ENCODE results near the gene OR51B2.
"Not testable (repeated sequence)": the region's sequence is repeated elsewhere in the genome, so short reads cannot be mapped to it uniquely, and the experiment has no call there.

Gene OR51B2

DNA sequence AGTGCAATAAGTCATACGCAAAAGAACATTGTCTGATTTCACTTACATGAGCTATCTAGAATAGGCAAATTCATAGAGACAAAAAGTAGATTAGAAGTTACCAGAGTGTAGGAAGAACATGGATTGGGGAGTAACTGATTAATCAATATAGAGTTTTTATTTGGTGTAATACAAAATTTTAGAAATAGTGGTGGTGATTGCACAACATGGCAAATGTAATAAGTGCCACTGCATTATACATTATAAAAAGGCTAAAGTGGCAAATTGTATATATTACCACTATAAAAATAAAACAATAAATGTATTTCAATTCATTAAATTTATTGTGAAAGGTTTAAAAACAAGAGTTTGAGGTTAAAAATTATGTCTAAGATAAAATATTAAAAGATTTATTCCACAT is 13.7 kb downstream of the OR51B2 start:
- no peak for DNase-seq (ENCODE audit: low read depth)

DNA sequence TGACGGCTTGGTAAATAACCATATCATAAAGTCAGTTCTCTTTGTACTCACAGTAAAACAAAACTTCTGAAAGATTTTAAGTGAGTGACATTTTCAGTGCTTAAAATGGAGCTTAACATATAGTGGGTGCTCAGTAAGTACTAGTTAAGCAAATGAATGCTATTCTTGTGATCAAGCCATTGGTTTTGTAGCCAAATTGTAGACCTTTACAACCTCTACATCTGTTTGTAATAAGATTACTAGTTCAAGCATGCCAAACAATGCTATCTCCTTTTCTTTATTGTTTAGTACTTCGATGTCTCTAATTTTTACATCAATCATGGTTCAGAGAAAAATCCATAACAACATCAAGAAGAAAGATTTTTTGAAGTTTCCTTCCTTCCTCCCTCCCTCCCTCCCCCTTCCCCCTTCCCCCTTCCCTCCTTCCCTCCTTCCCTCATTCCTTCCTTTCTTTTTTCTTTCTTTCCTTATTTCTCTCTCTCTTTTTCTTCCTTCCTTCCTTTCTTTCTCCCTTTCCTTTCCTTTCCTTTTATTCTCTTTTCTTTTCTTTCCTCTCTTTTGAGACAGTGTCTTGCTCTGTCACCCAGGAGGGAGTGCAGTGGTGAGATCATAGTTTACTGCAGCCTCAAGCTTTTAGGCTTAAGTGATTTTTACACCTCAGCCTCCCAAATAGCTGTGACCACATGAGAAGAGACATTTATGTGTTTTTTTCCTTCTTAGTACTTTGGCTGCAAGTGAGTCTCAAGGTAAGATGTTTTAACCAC is 16.7 kb downstream of the OR51B2 start:
- no peak for DNase-seq (ENCODE audit: low read depth)

DNA sequence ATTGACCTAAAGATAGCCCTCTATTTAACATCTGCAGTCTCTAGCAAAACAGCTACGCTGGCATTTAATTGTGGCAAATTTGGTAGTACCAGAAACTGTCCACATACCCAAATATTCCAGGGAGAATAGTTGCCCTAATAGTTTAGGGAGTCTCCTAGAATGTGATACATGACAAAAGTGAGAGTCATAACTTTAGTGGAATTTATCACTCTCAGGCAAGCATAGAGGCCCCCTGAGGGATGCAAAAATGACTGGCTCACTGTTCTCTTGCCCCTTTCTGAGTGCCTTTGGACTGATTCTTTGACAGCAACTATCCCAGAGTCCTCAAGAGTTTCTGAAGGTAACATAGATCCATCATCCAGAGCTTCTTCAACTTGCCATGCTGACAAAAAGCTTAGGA is 20.1 kb downstream of the OR51B2 start:
- DNase-seq (ENCODE audit: low read depth): no peak

DNA sequence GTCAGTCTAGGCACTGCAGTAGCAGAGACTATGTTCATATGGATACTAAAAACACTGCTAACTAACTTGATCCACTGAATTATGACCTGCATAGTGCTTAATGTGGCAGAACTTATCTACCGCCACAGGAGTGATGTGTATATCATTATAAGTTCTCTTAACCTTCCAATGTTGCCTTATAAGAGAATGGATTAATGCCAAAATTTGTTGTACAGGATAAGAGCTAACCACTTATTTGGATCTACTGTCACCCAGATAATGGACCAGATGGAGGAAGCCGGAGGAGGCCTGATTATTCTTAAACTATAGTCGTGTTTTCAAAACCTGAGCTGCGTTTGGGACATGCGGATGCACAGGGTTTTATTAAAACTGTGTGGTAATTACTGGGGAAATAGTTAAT is 20.5 kb downstream of the OR51B2 start:
- no peak for DNase-seq (ENCODE audit: low read depth)

DNA sequence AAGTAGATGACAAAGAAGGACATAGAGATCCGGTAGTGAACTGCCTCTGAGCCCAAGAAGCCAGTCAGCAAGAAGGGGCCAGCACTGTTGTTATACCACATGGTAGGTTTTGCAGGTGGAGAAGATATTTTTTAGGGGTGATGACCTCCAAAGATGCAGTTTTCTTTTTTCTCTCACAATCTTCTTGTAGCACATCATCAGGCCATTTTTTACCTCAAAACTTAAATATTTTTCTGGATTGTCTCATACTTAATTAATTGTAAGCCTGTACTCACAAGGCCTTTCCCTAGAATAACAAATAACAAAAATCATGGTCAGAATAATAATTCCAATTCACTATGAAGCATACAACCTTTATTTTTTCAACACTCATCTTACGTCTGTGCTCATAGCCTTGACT is 22.3 kb downstream of the OR51B2 start, which contains the start of gene OR51B4:
OR51B4 (minus strand) TSS at position 101 of the 400 bp plus-strand sequence; CDS start at position 101, 0 bp downstream.
- no peak for DNase-seq (ENCODE audit: low read depth)

DNA sequence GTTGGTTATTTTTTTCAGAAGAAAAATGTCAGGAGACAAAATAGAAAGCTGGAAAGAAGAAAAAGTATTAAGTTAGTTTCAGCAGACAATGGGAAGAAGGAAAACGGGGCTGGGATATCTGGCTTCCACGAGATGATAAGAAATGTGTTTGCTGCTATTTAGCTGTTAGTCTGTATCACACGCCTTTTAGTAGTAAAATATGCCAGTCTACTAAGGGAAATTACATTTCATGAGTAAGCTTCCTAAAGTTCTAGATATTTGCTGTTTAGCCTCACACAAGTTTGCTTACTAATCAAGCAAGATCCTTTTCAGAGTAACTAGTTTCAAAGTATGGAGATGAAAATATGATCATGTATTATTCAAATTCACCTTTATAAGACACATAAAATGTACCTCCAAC is 23.8 kb downstream of the OR51B2 start:
- no peak for DNase-seq (ENCODE audit: low read depth)

DNA sequence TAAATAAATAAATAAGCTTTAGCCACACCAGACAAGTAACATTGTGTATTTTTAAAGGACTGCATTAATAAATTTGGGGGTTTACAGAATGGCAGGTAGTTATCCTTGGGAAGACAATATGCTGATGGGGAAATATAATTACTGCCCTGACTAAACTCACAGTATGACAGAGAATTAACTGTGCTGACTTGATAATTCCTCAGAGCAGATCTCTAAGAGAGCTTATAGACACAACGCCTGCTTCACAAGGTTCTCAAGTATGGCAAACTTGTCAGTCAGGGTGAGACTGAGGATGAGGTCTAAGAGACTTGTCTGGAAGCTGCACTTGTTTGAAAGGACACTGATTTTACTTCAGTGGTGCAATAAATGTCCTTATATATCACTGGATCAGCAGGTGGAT is 25.6 kb downstream of the OR51B2 start:
- no peak for DNase-seq (ENCODE audit: low read depth)

DNA sequence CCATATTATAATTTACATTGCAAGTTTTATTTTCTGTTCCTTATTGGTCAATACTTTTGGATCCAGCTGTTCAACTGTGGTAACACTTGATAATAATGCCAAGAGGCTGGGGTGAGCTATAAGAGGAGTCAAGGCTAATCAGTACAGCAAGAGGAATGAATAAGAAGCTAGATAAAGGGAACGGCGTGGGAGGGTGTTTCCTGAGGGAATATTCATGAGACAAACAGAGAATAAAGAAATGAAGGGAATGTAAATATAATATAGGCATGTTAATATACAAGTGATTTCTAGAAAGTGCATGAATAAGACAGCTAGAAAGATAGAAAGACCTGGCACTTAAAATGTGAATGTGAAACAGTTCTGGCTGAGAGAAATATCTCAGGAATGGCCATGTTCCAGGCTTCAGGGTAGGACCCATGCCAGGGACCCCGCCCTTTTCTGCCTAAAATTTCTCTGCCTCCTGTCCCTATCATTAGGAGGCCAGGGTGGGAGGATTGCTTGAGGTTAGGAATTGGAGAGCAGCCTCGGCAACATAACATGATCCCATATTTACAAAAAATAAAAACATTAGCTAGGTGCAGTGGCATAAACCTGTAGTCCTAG is 26.3 kb downstream of the OR51B2 start:
- DNase-seq (ENCODE audit: low read depth): no peak

DNA sequence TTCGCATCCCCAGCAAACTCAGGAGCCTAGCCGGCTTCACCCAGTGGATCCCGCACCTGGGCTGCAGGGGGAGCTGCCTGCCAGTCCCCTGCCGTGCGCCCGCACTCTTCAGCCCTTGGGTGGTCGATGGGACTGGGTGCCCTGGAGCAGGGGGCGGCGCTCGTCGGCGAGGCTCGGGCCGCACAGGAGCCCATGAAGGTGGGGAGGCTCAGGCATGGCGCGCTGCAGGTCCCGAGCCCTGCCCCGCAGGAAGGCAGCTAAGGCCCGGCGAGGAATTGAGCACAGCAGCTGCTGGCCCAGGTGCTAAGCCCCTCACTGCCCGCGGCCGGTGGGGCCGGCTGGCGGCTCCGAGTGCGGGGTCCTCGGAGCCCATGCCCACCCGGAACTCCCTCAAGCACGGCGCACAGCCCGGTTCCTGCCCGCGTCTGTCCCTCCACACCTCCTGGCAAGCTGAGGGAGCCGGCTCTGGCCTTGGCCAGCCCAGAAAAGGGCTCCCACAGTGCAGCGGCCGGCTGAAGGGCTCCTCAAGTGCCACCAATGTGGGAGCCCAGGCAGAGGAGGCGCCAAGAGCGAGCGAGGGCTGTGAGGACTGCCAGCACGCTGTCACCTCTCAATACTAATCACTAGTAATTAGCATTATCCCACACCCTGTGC is 29.6 kb downstream of the OR51B2 start:
- DNase-seq (ENCODE audit: low read depth): not testable (repeated sequence)

DNA sequence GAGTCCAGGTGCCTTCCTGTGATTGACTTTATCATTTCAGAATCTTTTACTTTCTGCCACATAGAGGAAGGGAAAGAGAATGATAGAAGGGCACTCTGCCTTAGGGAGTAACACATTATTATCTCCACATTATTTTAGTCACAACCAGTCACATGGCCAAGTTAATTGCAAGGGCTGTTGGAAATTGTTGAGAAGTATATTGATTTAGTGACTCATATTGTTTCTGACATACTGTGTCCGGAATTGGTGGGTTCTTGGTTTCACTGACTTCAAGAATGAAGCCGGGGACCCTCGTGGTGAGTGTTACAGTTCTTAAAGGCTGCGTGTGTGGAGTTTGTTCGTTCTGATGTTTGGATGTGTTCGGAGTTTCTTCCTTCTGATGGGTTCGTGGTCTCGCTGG is 31.1 kb downstream of the OR51B2 start:
- no peak for DNase-seq (ENCODE audit: low read depth)

DNA sequence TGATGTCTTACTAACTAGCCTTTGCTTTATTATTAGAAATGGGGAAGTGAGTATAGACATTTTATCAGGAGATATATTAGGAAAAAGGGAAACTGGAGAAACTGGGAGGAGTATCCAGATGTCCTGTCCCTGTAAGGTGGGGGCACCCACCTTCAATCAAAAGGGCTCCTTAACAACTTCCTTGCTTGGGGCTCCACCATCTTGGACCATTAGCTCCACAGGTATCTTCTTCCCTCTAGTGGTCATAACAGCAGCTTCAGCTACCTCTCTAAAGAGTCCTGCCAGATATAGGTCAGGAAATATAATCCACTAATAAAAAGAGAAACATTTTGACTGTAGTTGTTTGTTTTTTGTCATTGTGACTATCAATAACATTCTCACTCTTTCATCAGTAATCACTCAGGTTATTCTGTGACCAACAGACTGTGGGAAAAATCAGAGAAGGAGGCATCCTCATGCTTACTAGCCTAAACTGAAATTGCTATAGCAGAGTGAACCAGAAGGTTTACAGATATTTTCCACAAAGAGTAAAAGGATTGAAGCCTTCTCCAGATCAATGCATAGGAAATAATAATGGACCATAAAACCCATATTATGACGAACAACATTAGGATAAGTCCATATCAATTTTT is 32.8 kb downstream of the OR51B2 start:
- DNase-seq (ENCODE audit: low read depth): no peak

DNA sequence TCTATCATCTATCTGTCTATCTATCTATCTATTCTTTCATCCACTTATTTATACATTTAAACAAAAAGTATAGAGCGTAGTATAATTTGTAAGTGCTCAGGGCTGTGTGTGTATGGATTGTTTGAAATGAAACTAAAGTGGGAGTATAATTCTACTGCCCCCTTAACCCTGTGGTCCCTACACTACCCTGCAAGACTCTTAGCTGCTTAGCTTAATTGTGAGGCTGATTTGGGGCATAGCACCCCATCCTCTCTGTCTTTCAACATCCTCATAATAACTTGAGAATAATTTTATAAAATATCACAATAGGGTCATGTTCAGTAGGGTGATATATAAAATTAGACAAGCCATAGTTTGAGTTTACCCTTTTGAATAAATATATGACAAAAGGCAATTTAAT is 34.0 kb downstream of the OR51B2 start:
- no peak for DNase-seq (ENCODE audit: low read depth)

DNA sequence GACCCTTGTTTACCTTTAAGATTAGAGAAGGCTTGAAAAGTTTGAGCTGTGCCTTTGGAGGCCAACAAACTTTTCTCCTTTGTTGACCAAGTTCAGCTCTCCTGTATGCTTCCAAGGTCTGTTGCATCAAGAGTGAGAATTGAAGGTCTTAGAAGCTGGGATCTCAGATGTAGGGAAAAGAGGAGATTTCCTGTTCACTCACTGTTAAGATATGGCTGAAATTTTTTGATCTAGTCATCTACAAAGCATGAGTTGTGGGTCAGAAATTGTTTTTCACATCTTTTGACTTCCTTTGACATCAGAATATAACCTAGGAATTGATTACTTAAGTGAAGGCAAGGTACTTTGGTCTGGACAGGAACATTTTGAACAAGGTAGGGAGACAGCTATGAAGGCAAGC is 34.4 kb downstream of the OR51B2 start:
- no peak for DNase-seq (ENCODE audit: low read depth)

DNA sequence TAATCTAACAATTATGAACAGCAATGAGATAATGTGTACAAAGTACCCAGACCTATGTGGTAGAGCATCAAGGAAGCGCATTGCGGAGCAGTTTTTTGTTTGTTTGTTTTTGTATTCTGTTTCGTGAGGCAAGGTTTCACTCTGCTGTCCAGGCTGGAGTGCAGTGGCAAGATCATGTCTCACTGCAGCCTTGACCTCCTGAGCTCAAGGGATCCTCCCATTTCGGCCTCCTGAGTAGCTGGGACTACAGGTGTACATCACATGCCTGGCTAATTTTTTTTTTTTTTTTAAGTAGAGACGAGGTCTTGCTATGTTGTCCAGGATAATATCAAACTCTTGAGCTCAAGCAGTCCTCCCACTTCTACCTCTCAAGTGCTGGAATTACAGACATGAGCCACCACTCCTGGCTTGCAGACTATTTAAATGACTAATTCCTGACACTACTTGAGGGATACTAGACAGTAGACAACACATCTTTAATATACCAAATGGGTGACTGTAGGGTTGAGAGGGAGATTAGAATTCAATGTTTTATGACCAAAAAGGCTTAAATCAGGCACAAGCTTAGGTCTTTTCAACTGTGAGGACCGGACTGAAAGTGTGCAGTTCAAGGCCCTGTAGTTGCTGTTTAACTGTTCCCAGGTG is 35.1 kb downstream of the OR51B2 start:
- no peak for DNase-seq (ENCODE audit: low read depth)

DNA sequence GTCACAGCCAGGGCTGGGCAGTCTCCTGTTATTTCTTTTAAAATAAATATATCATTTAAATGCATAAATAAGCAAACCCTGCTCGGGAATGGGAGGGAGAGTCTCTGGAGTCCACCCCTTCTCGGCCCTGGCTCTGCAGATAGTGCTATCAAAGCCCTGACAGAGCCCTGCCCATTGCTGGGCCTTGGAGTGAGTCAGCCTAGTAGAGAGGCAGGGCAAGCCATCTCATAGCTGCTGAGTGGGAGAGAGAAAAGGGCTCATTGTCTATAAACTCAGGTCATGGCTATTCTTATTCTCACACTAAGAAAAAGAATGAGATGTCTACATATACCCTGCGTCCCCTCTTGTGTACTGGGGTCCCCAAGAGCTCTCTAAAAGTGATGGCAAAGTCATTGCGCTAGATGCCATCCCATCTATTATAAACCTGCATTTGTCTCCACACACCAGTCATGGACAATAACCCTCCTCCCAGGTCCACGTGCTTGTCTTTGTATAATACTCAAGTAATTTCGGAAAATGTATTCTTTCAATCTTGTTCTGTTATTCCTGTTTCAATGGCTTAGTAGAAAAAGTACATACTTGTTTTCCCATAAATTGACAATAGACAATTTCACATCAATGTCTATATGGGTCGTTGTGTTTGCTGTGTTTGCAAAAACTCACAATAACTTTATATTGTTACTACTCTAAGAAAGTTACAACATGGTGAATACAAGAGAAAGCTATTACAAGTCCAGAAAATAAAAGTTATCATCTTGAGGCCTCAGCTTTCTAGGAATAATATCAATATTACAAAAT is 35.8 kb downstream of the OR51B2 start:
- DNase-seq (ENCODE audit: low read depth): no peak

DNA sequence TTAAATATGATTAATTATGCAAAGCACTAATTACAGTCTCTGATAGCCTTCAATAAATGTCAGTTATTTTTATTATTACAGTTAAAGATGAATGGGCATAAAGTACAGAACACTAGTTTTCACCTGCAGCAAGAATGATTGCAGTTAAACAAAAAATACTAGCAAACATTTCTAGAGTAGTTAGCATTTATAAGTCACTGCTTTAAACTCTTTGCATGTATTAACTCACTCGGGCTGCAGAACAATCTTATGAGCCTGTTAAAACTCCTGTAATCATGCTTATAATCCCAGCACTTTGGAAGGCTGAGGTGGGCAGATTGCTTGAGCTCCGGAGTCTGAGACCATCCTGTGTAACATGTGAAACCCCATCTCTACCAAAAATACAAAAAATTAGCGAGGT is 37.2 kb downstream of the OR51B2 start:
- no peak for DNase-seq (ENCODE audit: low read depth)

DNA sequence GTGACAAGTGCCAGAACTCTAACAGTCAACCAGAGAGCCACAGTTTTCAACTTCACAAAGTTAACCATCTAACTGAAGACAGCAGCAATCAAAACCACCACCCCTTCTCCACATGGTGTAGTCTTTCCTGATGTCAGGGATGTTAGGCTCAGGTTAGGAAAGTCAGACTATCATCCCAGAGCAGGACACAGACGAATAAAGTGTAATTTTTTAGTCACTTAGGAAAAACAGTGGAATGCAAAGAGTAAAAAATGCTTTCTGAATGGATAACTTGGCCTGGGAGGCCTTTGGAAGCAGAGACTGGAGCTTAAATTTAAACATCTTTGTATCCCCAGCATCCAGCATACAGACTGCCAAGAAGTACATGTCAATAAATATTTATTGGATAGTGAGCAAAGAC is 37.7 kb downstream of the OR51B2 start:
- no peak for DNase-seq (ENCODE audit: low read depth)

DNA sequence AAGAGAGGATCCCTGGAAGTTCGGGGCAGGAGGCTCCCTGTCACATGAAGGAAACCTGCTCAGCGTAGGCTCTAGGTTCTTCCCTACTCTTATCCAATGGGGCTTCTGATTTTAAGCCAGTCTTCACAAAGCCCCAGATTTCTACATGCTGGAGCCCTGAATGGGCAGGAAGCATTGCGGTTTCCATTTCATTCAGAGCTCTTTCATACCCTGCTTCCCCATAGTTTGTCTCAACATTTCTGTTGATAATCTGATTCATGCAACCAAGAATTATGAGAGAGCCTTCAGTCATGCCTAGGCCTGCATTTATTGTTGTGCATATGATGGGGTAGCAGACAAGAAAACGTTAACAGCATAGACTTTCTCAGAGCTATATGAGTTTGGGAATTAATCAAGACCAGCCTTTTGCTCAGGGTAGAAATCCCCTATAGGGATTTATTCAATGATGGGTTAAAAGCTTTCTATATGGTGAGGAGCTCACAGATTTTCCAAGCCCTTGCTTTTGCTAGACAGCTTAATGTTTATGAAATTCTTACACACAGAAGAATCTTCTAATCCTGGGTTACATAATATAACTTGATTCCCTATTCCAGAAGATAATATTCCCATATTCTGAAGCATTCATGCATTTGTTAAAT is 38.3 kb downstream of the OR51B2 start:
- DNase-seq (ENCODE audit: low read depth): no peak

DNA sequence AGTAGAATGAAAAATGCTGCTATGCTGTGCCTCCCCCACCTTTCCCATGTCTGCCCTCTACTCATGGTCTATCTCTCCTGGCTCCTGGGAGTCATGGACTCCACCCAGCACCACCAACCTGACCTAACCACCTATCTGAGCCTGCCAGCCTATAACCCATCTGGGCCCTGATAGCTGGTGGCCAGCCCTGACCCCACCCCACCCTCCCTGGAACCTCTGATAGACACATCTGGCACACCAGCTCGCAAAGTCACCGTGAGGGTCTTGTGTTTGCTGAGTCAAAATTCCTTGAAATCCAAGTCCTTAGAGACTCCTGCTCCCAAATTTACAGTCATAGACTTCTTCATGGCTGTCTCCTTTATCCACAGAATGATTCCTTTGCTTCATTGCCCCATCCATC is 39.5 kb downstream of the OR51B2 start:
- DNase-seq (ENCODE audit: low read depth): no peak

DNA sequence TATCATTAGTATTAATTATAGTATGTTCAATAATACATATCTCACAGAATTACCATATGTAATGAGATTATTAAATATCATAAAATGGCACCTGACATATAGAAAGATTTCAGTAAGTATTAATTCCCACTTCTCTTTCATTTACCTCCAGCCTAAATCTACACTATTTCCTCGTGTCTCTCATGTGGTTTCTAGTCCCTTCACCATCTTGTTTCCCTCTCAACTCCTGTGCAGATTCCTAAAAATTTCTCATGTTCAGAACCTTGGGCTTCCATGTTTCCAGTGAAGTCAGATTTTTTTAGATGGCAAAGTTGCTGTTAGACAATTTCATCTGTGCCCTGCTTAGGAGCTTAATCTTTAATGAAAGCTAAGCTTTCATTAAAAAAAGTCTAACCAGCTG is 40.2 kb downstream of the OR51B2 start:
- DNase-seq (ENCODE audit: low read depth): no peak

DNA sequence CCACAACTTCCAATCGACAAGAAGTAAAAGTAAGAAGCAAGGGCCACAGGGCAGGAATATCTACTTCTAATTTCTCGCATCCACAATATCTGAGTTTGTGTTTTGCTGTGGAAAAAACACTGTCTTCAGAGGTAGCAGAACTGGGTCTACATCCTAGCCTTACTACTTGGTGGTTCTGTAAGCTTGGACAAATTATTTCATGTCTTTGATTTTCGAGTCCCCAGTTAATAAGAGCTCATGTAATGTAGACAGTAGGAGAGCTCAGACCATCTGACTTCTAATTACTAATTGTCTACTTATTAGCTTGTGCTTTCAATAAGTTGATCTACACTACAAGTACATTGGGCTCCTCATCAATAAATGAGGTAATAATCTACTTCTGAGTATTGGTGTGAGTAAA is 41.0 kb downstream of the OR51B2 start:
- no peak for DNase-seq (ENCODE audit: low read depth)

Measured in T follicular helper cell (primary cell).